Measurements from ENCODE around the gene ABCC11.

DNA sequence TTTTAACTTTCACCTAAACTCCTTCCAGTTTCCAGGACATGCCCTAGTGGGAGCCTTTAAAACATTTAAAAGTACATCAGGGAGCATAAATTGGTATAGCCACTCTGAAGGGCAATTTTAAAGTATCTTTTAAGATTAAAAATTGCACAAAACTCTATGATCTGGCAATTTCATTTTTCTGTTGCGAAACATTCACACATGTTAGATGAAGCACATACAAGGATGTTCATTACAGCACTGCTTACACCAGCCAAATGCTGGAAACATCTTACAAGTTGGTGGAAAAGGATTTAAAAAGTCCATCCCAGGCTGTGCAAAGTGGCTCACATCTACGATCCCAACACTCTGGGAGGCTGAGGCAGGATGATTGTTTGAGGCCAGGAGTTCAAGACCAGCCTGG lies 29.6 kb downstream of the ABCC11 start:
- TF ChIP-seq, protein P1, sequence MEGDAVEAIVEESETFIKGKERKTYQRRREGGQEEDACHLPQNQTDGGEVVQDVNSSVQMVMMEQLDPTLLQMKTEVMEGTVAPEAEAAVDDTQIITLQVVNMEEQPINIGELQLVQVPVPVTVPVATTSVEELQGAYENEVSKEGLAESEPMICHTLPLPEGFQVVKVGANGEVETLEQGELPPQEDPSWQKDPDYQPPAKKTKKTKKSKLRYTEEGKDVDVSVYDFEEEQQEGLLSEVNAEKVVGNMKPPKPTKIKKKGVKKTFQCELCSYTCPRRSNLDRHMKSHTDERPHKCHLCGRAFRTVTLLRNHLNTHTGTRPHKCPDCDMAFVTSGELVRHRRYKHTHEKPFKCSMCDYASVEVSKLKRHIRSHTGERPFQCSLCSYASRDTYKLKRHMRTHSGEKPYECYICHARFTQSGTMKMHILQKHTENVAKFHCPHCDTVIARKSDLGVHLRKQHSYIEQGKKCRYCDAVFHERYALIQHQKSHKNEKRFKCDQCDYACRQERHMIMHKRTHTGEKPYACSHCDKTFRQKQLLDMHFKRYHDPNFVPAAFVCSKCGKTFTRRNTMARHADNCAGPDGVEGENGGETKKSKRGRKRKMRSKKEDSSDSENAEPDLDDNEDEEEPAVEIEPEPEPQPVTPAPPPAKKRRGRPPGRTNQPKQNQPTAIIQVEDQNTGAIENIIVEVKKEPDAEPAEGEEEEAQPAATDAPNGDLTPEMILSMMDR (conservative IDR thresholded peaks at IDR 0.05; ENCODE audit: low read depth, low read length), result no peak
- TF ChIP-seq RAD21 (IDR thresholded peaks at IDR 0.05; ENCODE audit: low read length), result no peak
- TF ChIP-seq POLR2A (IDR thresholded peaks at IDR 0.05; ENCODE audit: low read depth, low read length), result no peak
- TF ChIP-seq BHLHE40 (IDR thresholded peaks at IDR 0.05; ENCODE audit: low read depth, low read length), result no peak
- TF ChIP-seq RFX5 (IDR thresholded peaks at IDR 0.05; ENCODE audit: low read depth, low read length), result no peak

Data from IMR-90 (cell line).